Smooth muscle cell (in vitro differentiated cells): ENCODE data around the gene LIX1. TPM values are rescaled to one million over a fixed set of nuclear protein-coding genes. Genes with fewer than 3 reads are reported as not detected.

Experiments
- DNase-seq: peaks from one replicate; lab custom pipeline; 2025; ENCODE audit not compliant: unreplicated experiment; lab: John Stamatoyannopoulos, UW
- H2AFZ ChIP-seq: fragments of 200-600 bp; sonication (generic); 2 replicates; pipeline ENCODE4 v1.6.0; 2016; ENCODE audit warnings: antibody characterized with exemption, low read depth, mild to moderate bottlenecking
- H3F3A ChIP-seq: fragments of 200-600 bp; sonication (generic); 2 replicates; pipeline ENCODE4 v1.6.0; 2017; ENCODE audit warnings: antibody characterized with exemption, low read depth
- H3K27ac ChIP-seq: fragments of 200-600 bp; sonication (generic); 2 replicates; pipeline ENCODE4 v1.5.1; 2016; ENCODE audit warnings: low read depth, mild to moderate bottlenecking
- H3K27me3 ChIP-seq: fragments of 200-600 bp; sonication (generic); 2 replicates; pipeline ENCODE4 v1.6.1; 2016; ENCODE audit warnings: low read depth, mild to moderate bottlenecking
- H3K36me3 ChIP-seq: fragments of 200-600 bp; sonication (generic); 2 replicates; pipeline ENCODE4 v1.5.1; 2016; ENCODE audit warnings: low read depth
- H3K4me1 ChIP-seq: fragments of 200-600 bp; sonication (generic); 2 replicates; pipeline ENCODE4 v1.5.1; 2016; ENCODE audit warnings: low read depth
- H3K4me2 ChIP-seq: fragments of 200-600 bp; sonication (generic); 2 replicates; pipeline ENCODE4 v1.6.0; 2016; ENCODE audit warnings: mild to moderate bottlenecking
- H3K4me3 ChIP-seq: fragments of 200-600 bp; sonication (generic); 2 replicates; pipeline ENCODE4 v1.5.1; 2016; ENCODE audit warnings: mild to moderate bottlenecking
- H3K79me2 ChIP-seq: fragments of 200-600 bp; sonication (generic); 2 replicates; pipeline ENCODE4 v1.6.0; 2016; ENCODE audit warnings: low read depth, mild to moderate bottlenecking
- H3K9ac ChIP-seq: fragments of 200-600 bp; sonication (generic); 2 replicates; pipeline ENCODE4 v1.6.0; 2016; ENCODE audit warnings: low read depth
- H3K9me3 ChIP-seq: fragments of 200-600 bp; sonication (generic); replicated peaks from 2 replicates; pipeline ENCODE4 v1.5.1; 2016; ENCODE audit warnings: low read depth
- H4K20me1 ChIP-seq: fragments of 200-600 bp; sonication (generic); 2 replicates; pipeline ENCODE4 v1.6.0; 2016; ENCODE audit warnings: low read depth
- WGBS: methylation state at CpG from one replicate; pipeline ENCODE4 v1.1.7; 2016; ENCODE audit warnings: low lambda C conversion rate; 5-methylcytosine and 5-hydroxymethylcytosine counted together
- polyA plus RNA-seq: library from polyadenylated mRNA; unstranded; fragments of >200 nt; fragmentation: Nextera tagmentation; extraction: Ambion mirVana; gene quantifications from 2 replicates; pipeline ENCODE4 v1.2.1, GENCODE V29; 2016
- total RNA-seq: library from RNA; depleted of rRNA; stranded (reverse); fragments of >200 nt; gene quantifications from 2 replicates; pipeline ENCODE4 v1.2.3, GENCODE V29; 2014
- TF ChIP-seq, protein P1 (sequence below): fragments of 200-600 bp; sonication (generic); IDR thresholded peaks from 2 replicates; pipeline ENCODE4 v1.5.1; 2017; ENCODE audit warnings: borderline replicate concordance, mild to moderate bottlenecking, antibody characterized with exemption; ENCODE audit not compliant: insufficient read depth, poor library complexity, severe bottlenecking

LIX1 gene
- total and polyA plus RNA-seq, 2 experiments from 2014 or later, result 20.1 to 21.8 TPM

DNA sequence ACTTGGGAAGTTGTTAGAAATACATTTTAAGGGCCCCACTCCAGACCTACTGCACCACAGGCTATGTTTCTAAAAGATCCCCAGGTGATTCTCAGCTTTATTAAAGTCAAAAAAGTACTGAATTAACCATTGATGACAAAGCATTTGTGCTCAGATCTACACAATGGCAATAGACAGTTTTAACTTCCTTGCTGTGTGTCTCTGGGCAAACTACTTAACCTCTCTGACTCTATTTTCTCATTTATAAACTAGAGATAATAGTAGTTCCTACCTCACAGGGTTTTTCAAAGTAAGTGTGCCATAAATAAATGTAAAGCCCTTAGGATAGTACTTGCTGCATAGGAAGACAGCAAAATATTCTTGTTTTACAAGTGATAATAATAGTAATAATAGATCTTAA is 66.3 kb downstream of the LIX1 start:
- Histone ChIP-seq H3K4me3 (no peak overlapping the region), H3K36me3 (no peaks in the 10 kb centered on the region), H3K4me1 (no peaks in the 10 kb centered on the region), H3K9ac (no peak overlapping the region), H3K4me2 (no peak overlapping the region), H3K9me3 (no peaks in the 10 kb centered on the region), H3K27ac (no peak overlapping the region), H3K79me2 (no peaks in the 10 kb centered on the region), H3F3A (peaks cover 8% of the 10 kb centered on the region), H4K20me1 (no peaks in the 10 kb centered on the region), H2AFZ (no peak overlapping the region), H3K27me3 (no peaks in the 10 kb centered on the region)
- DNase-seq, result no peak
- TF ChIP-seq, protein P1, sequence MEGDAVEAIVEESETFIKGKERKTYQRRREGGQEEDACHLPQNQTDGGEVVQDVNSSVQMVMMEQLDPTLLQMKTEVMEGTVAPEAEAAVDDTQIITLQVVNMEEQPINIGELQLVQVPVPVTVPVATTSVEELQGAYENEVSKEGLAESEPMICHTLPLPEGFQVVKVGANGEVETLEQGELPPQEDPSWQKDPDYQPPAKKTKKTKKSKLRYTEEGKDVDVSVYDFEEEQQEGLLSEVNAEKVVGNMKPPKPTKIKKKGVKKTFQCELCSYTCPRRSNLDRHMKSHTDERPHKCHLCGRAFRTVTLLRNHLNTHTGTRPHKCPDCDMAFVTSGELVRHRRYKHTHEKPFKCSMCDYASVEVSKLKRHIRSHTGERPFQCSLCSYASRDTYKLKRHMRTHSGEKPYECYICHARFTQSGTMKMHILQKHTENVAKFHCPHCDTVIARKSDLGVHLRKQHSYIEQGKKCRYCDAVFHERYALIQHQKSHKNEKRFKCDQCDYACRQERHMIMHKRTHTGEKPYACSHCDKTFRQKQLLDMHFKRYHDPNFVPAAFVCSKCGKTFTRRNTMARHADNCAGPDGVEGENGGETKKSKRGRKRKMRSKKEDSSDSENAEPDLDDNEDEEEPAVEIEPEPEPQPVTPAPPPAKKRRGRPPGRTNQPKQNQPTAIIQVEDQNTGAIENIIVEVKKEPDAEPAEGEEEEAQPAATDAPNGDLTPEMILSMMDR, result no peak

DNA sequence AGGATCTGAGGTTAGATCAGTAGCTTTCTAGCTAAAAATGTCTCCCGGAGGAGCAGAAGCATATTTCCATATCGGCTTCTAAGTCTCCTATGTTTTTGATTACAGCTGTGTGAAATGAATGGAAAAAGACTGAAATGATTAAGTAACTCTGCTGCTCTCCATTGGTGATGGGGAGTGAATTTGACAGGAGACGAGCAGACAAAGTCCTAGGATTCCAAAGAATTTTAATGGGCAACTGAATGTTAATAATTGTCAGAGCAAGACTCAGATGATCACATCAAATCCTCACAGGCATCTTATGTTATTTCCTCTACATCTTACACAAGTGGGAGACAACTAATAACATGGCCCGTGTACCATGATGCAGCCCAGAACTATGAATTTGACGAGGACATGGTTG is 66.8 kb downstream of the LIX1 start:
- WGBS, result 77% methylated on average over 5 of the region's 5 CpGs
- no peaks in the 10 kb centered on the region for H4K20me1 ChIP-seq
- no peak overlapping the region for H3K4me2 ChIP-seq
- DNase-seq, result no peak
- no peaks in the 10 kb centered on the region for H3K27me3 ChIP-seq
- no peak overlapping the region for H3K27ac ChIP-seq
- H3K4me1 ChIP-seq, result no peaks in the 10 kb centered on the region
- TF ChIP-seq, protein P1, result no peak
- no peak overlapping the region for H3K9ac ChIP-seq
- H3F3A ChIP-seq, result peaks cover 8% of the 10 kb centered on the region
- H3K79me2 ChIP-seq, result no peaks in the 10 kb centered on the region
- H3K36me3 ChIP-seq, result no peaks in the 10 kb centered on the region
- H2AFZ ChIP-seq, result no peak overlapping the region
- H3K4me3 ChIP-seq, result no peak overlapping the region
- H3K9me3 ChIP-seq, result no peaks in the 10 kb centered on the region

- Histone ChIP-seq H3K9ac (no peak overlapping the region), H3K4me1 (no peaks in the 10 kb centered on the region), H3K4me2 (no peak overlapping the region), H3K4me3 (no peak overlapping the region), H3F3A (peaks cover 8% of the 10 kb centered on the region), H3K9me3 (no peaks in the 10 kb centered on the region), H3K79me2 (no peaks in the 10 kb centered on the region), H4K20me1 (no peaks in the 10 kb centered on the region), H3K27ac (no peak overlapping the region), H3K36me3 (no peaks in the 10 kb centered on the region), H3K27me3 (no peaks in the 10 kb centered on the region), H2AFZ (no peak overlapping the region)
- DNase-seq, result no peak
- 91% methylated on average over 4 of the region's 4 CpGs for whole genome bisulfite sequencing
- TF ChIP-seq, protein P1, result no peak
These were observed 67.4 kb downstream of the LIX1 start for GRCh38 chr5:97074859-97075489.

GRCh38 chr5:97073420-97073819 is 69.0 kb downstream of the LIX1 start:
- Histone ChIP-seq H2AFZ (no peak overlapping the region), H3K4me3 (no peak overlapping the region), H3K9ac (no peak overlapping the region), H4K20me1 (no peaks in the 10 kb centered on the region), H3K9me3 (no peaks in the 10 kb centered on the region), H3K4me2 (no peak overlapping the region), H3F3A (peaks cover 8% of the 10 kb centered on the region), H3K79me2 (no peaks in the 10 kb centered on the region), H3K27ac (no peak overlapping the region), H3K36me3 (no peaks in the 10 kb centered on the region), H3K27me3 (no peaks in the 10 kb centered on the region), H3K4me1 (no peaks in the 10 kb centered on the region)
- WGBS, result 100% methylated on average over 3 of the region's 3 CpGs
- TF ChIP-seq, protein P1, result no peak
- no peak for DNase-seq
